NCI-H1417 (cell line): ENCODE data around the gene ABLIM2.

Source experiments
- DNase-seq, 3 experiments: peaks; one replicate each; lab custom pipeline; 2025; lab: John Stamatoyannopoulos, UW

Gene ABLIM2

GRCh38 chr4:8070736-8071718 is 87.6 kb downstream of the ABLIM2 start:
- DNase-seq = peak in 2 of 3 experiments; percentile 80 to 90

- DNase-seq = no peak
Measured at GRCh38 chr4:8069102-8069752, 89.4 kb downstream of the ABLIM2 start.

GRCh38 chr4:8067945-8068896 is 90.4 kb downstream of the ABLIM2 start:
- no peak for DNase-seq

GRCh38 chr4:8067274-8067936 is 91.2 kb downstream of the ABLIM2 start:
- no peak for DNase-seq

GRCh38 chr4:8066336-8066931 is 92.2 kb downstream of the ABLIM2 start:
- no peak for DNase-seq

- DNase-seq = peak in 1 of 3 experiments; percentile 3
Measured at GRCh38 chr4:8063974-8064563, 94.5 kb downstream of the ABLIM2 start.

- DNase-seq = no peak
Measured at GRCh38 chr4:8061573-8061972, 97.0 kb downstream of the ABLIM2 start.

- DNase-seq = no peak
Measured at GRCh38 chr4:8061145-8061544, 97.5 kb downstream of the ABLIM2 start.

GRCh38 chr4:8060632-8061031 is 98.0 kb downstream of the ABLIM2 start:
- DNase-seq = no peak

- no peak for DNase-seq
Measured at GRCh38 chr4:8058031-8058479, 100.6 kb downstream of the ABLIM2 start.

- no peak for DNase-seq
Measured at GRCh38 chr4:8055206-8055605, 103.4 kb downstream of the ABLIM2 start.

- DNase-seq = no peak
Measured at GRCh38 chr4:8053688-8054449, 104.7 kb downstream of the ABLIM2 start.

GRCh38 chr4:8052160-8052691 is 106.4 kb downstream of the ABLIM2 start:
- DNase-seq = no peak

- DNase-seq = peak in 2 of 3 experiments; percentile 15 to 39
Measured at GRCh38 chr4:8051644-8052043, 107.0 kb downstream of the ABLIM2 start.

GRCh38 chr4:8050555-8051206 is 107.9 kb downstream of the ABLIM2 start:
- DNase-seq = peak; percentile 91 to 96 (median 94)

GRCh38 chr4:8050180-8050554 is 108.4 kb downstream of the ABLIM2 start:
- DNase-seq = no peak

GRCh38 chr4:8048856-8049676 is 109.5 kb downstream of the ABLIM2 start:
- DNase-seq = peak in 2 of 3 experiments; percentile 34 to 63
